Posterior cingulate gyrus (tissue), 11 donors: ENCODE data around the gene OAF.
"Not testable (repeated sequence)": the region's sequence is repeated elsewhere in the genome, so short reads cannot be mapped to it uniquely, and the experiment has no call there.

Experiments
- DNase-seq, 10 donors: peaks; one replicate each; pipeline versions ENCODE4 v3.0.0 to v3.0.0-alpha.2; 2020 to 2021; ENCODE audit warnings: mixed read lengths in 3 of 10
- intact Hi-C: fragments of 100-400 bp; cut with DNase I; formaldehyde crosslinking; loops from one replicate; pipeline ENCODE4 v1.15.1; 2023

The OAF gene

DNA sequence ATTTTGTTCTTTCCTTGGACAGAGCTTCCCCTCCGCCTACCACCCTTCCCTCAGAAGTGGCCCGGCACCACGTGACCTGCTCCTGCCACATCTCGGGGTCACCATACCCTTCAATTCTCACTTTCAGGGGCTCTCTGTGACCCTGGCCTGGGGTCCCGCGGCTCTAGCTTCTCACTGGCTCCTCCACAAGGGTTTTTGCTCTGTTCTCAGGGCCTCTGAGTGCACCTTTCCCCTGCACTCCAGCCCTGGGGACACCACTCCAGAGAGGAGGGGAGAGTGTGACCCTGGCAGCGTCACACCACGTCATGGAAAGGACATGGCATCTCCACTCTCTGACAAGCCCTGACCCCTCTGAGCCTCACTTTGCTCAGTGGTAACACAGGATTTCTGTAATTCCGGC is 46.5 kb downstream of the OAF start:
- intact Hi-C loops, result no loop called here
- DNase-seq, result no peak

DNA sequence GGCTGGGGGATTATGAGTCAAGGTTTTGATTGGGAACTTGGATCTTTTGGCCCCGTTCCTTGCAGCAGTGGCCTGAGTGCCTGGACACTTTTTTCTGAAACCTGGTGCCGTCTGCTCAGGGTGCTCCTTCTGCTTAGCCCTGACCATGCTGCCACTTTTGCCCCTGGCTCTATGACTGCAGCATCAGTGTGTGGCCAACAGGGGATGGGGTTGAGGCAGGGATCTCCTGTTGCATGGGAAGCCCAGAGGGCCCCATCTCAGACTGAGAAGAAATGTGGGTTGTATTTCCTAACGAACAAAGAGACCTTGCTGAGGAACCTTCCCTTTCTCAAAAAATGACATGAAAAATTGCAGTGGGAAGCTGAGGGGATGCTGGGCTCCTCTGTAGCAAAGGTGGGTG is 47.8 kb downstream of the OAF start:
- no peak for DNase-seq
- intact Hi-C loops, result no loop called here

DNA sequence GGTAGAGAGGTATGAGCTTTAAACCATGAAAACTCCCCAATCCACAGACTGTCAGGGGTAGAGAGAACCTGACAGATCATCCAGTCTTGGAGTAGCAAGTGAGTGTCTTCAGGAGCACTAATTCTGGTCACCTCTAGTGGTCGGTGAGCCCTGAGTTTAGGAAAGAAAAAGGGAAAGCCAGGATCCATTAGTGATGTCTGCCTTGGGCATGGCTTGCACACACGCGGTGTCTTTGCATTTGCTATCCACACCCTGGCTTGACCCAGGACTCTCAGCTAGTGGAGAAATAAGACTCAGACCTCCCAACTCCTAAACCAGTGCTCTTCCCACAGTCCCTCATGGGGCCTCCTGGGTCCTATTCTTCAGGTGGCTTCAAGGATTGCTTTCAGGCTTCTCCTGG is 48.4 kb downstream of the OAF start:
- no peak for DNase-seq
- intact Hi-C loops, result no loop called here

DNA sequence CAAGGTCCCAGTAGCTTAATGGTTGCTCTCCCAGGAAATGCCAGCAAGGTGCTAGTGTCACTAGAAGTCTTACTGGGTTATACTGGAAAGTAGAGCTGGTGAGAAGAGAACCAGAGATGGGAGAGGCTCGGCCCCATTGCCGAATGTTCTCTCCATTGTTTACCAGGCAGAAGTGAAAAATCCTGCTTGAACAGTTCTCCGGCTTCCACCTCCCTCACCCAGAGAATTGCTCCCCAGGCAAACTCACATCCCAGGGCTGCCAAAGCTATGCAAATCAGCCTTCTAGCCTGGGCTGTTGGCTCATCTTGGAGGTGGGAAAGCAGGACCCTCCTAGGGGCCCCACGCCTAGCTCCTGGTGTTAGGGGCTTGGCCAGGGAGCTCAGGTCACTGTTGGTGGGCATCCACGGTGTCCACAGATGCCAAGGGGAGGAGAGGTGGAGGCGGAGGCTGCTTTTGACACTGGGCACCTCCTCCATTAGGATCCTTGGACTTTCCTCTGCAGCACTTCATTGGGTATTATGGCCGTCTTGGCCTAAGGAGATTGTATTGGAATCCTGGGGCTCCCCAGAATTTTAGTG is 49.2 kb downstream of the OAF start:
- intact Hi-C loops, result no loop called here
- DNase-seq, result no peak

DNA sequence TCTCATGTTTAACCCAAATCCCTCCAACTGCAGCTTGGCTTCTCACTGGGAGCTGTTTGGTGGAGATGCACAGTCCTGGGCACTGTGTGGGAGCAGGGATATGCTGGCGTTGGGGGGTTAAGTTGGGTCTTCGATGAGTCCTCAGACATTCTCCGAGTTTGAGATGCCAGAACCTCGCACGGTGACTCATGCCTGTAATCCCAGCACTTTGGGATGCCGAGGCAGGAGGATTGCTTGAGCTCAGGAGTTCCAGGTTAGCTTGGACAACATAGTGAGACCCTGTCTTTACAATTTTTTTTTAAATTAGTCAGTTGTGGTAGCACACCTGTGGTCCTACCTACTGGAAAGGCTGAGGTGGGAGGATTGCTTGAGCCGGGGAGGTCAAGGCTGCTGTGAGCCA is 49.8 kb downstream of the OAF start:
- intact Hi-C loops, result no loop called here
- DNase-seq, result no peak

DNA sequence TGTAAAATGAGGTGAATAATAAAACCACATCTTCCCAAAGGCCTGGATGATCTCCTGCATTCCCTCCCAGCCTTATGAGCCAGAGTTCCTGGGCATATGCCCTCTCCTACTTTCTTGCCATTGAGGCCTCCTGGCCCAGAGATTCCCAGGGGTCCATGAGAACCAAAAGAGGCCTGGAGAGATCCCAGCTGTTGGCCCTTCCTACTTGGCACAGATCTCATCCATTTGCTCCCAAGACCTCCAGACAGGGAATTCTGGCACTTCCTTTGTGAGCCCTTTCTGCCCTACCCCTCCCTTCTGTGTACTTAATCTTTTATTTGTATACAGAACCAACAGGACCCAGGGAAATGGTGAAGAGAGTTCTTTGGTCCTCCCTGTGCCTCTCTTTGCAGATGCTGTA is 50.5 kb downstream of the OAF start:
- intact Hi-C loops, result no loop called here
- DNase-seq, result no peak

DNA sequence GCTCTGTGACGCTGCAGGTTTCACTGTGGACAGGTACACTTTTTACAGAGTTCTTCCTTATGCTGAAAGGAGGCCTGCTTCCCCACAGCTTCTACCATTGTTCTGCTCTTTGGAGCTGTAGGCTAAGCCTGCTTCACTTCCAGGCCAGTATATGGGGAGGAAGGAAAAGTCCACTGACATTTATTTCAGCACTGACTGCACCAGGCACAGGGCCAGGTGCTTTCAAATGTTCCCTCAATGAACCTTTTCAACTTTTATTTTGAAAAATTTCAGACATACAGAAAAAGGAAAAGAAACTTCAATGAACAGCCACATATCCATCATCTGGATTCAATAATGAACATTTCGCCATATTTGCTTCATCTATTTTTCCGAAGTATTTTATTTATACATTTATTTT is 51.1 kb downstream of the OAF start:
- no peak for DNase-seq
- intact Hi-C loops, result no loop called here

DNA sequence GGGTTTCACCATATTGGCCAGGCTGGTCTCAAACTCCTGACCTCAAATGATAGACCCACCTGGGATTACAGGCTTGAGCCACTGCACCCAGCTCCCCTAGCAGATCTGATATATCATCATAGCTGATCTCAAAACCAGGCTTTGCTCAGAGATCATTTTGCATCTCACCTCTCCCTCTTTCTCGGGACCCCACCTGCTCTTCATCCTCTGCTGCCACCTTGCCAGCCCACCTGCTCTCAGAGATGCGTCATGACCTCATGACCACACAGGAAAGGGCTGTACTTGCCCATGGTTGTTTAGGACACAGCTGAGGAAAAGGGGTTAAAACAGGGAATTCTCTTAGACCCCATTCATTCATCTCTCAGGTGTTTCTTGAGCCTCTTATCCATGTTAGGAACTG is 56.5 kb downstream of the OAF start:
- intact Hi-C loops, result no loop called here
- DNase-seq, result peak in 1 of 10 donors; percentile 11

DNA sequence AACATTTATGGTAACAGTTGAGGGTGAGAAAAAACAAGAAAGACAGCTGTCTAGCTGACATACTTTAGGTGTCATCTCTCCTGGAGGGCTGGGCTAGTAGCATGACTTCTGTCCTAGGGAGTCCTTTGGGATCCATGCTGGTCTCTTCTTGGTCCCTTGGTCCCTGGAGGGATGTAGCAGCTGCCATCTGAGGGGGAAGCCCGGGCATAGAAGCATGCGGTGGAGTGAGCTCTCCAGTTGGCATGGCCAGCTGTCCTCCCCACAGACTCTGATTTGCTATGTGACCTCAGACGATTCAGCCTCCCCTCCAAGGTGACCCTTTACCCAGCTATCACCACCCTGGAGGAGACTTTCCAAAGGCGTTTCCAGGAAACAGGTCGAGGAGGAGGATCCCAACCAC is 57.9 kb downstream of the OAF start:
- no peak for DNase-seq
- intact Hi-C loops, result no loop called here

DNA sequence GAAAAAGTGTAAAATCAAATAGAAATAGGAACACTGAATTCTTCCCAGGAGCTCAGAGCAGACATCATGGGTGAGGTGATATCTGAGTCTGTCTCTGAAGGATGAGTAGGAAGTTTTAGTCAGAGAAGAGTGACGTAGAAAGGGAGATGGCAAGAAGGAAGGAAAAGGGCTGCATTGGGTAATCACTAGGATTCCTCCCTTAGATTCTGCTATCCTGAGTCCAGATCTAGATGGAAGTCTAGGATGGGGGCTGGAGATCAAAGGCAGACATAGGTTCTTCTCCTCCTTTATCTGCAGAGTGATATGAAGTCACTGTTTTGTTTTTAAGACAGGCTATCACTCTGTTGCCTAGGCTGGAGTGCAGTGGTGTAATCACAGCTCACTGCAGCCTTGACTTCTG is 59.6 kb downstream of the OAF start:
- no peak for DNase-seq
- intact Hi-C loops, result no loop called here

DNA sequence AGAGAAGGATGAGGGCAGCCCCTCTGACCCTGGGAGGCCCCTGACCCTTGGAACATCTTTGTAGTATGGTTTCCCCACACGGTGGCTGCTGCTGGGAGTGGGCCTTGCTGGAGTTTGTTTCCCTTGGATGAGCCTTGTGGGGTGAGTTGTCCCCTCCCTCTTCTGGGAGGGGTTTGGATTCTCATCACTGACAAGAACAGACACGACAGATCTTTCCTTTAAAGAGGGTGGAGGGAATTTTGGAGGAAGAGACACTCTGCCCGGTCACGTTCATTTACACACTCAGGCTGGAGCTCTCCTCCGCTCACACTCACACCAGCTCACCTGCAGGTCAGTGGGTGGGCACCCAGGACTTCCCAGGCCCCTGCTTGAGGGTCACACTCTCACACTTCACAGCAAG is 60.8 kb downstream of the OAF start:
- intact Hi-C loops, result no loop called here
- no peak for DNase-seq

DNA sequence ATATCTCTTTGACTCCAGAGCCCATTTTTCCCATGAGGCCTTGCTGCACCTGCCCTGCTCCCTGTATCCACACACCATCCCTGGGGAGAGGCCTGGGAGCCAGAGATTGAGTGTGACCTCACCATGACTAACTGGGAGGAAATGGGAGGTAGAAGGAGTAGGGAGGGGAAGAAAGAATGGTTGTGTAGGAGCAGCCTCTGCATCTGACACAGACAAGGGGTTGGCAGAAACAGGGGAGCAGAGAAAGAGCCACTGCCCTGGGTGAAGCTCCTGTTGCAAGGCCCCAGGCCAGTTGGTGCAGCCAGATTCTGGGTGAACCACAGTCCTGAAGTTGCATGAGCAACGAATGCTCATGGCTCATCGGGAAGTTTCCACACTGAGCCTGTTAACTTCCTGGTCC is 61.5 kb downstream of the OAF start:
- no peak for DNase-seq
- intact Hi-C loops, result no loop called here

DNA sequence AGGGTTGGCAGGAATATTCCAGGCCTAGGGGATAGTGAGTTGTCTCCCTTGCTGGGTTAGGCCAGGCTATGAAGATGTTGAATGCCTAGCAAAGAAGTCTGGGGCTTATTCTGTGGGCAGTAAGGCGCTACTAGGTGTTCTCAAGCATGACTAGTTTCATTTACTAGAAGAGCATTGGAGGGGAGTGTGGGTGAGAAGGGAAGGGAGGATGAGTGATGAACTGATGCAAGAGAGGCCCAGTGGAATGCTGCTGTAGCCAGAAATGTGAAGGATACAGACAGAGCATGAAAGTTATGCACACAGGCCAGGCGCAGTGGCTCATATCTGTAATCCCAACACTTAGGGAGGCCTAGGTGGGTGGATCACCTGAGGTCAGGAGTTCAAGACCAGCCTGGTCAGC is 62.6 kb downstream of the OAF start:
- no peak for DNase-seq
- intact Hi-C loops, result no loop called here

DNA sequence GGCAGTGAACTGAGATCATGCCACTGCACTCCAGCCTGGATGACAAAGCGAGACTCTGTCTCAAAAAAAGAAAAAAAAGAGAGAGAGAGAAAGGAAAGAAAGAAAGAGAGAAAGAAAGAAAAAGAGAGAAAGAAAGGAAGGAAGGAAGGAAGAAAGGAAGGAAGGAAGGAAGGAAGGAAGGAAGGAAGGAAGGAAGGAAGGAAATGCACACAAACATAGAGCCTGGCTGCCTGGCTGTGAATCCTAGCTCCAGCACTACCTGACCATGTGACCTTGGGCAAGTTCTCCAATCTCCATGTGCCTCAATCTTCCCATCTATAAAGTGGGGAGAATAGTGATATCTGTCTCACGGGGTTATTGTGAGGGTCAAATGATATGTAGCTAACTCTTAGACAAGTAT is 63.1 kb downstream of the OAF start:
- DNase-seq, intact Hi-C loops: not testable (repeated sequence)

DNA sequence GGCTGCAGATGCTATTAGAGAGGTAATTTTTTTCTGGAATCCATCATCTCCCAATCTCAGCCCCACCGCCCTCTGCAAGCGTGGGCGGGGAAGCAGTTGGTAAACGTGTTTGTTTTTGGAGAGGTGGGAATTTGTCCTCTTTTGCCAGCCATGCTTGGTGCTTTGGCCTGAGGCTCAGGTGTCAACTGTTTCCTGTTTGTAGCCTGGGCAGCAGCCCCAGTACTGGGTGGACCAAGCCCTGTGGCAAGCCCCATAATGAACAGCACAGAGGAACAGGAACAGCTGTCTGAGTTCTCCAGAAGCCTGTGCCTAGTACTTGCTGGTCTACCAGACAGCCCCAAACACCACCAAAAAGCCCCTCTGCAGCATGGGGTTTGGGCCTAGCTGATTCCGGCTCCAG is 68.7 kb downstream of the OAF start:
- intact Hi-C loops, result no loop called here
- no peak for DNase-seq
